SK-N-SH treated with all-trans-retinoic acid at 6 μM for 48 hours (cell line): ENCODE measurements around the gene CHST15.

Experiments used
- ATAC-seq: fragments of 200-7000 bp; cut with Tn5 transposase; 3 replicates; pipeline ENCODE4 v1.9.1; 2020; ENCODE audit warnings: mild to moderate bottlenecking, moderate library complexity
- ARNTL ChIP-seq: fragments of 450-650 bp; formaldehyde crosslinking; IDR thresholded peaks from 2 replicates; pipeline ENCODE4 v1.5.0; 2020; ENCODE audit warnings: low read depth, mild to moderate bottlenecking, moderate library complexity, borderline replicate concordance
- CSDC2 ChIP-seq: fragments of 250-450 bp; sonication (Bioruptor Pico); IDR thresholded peaks from 2 replicates; pipeline ENCODE4 v1.5.0; 2020; ENCODE audit warnings: mild to moderate bottlenecking, moderate library complexity
- ESRRG ChIP-seq: fragments of 250-450 bp; sonication (Bioruptor Pico); IDR thresholded peaks from 2 replicates; pipeline ENCODE4 v1.6.1; 2021; ENCODE audit warnings: mild to moderate bottlenecking
- GLIS3 ChIP-seq: fragments of 250-450 bp; sonication (Bioruptor Pico); IDR thresholded peaks from 2 replicates; pipeline ENCODE4 v1.5.0; 2020; ENCODE audit warnings: mild to moderate bottlenecking, moderate library complexity
- ISL1 ChIP-seq: fragments of 250-450 bp; sonication (Bioruptor Pico); IDR thresholded peaks from 2 replicates; pipeline ENCODE4 v2.1.2; 2022; ENCODE audit warnings: mild to moderate bottlenecking, moderate library complexity
- OSR1 ChIP-seq: fragments of 250-450 bp; sonication (Bioruptor Pico); IDR thresholded peaks from 2 replicates; pipeline ENCODE4 v1.8.0; 2022; ENCODE audit warnings: moderate library complexity, mild to moderate bottlenecking, inconsistent platforms
- PPARA ChIP-seq: fragments of 250-450 bp; sonication (Bioruptor Pico); IDR thresholded peaks from 2 replicates; pipeline ENCODE4 v1.5.0; 2020; ENCODE audit warnings: mild to moderate bottlenecking, borderline replicate concordance
- RARB ChIP-seq: fragments of 250-450 bp; sonication (Bioruptor Pico); IDR thresholded peaks from 2 replicates; pipeline ENCODE4 v1.8.0; 2021; ENCODE audit warnings: mild to moderate bottlenecking, moderate library complexity
- SNAI2 ChIP-seq: fragments of 250-450 bp; sonication (Bioruptor Pico); IDR thresholded peaks from 2 replicates; pipeline ENCODE4 v1.5.0; 2020; ENCODE audit warnings: mild to moderate bottlenecking, moderate library complexity
- TCF4 ChIP-seq: fragments of 250-450 bp; sonication (Bioruptor Pico); IDR thresholded peaks from 2 replicates; pipeline ENCODE4 v1.8.0; 2021; ENCODE audit warnings: mild to moderate bottlenecking, moderate library complexity, borderline replicate concordance
- TOX ChIP-seq: fragments of 250-450 bp; sonication (Bioruptor Pico); IDR thresholded peaks from 2 replicates; pipeline ENCODE4 v1.8.0; 2021; ENCODE audit warnings: mild to moderate bottlenecking, moderate library complexity, borderline replicate concordance
- ZFP30 ChIP-seq: fragments of 450-650 bp; formaldehyde crosslinking; IDR thresholded peaks from 2 replicates; pipeline ENCODE4 v1.5.0; 2022; ENCODE audit warnings: mild to moderate bottlenecking, moderate library complexity
- ZNF565 ChIP-seq: fragments of 450-650 bp; formaldehyde crosslinking; conservative IDR thresholded peaks from 2 replicates; pipeline ENCODE4 v1.5.0; 2020; ENCODE audit warnings: low read depth, mild to moderate bottlenecking, moderate library complexity
- ZNF70 ChIP-seq: fragments of 450-650 bp; formaldehyde crosslinking; IDR thresholded peaks from 2 replicates; pipeline ENCODE4 v1.5.0; 2020; ENCODE audit warnings: mild to moderate bottlenecking, moderate library complexity
- ZNF8 ChIP-seq: fragments of 450-650 bp; formaldehyde crosslinking; IDR thresholded peaks from 2 replicates; pipeline ENCODE4 v1.5.0; 2020; ENCODE audit warnings: mild to moderate bottlenecking, moderate library complexity
- TF ChIP-seq, protein P1 (sequence below): fragments of 250-450 bp; sonication (Bioruptor Pico); IDR thresholded peaks from 2 replicates; pipeline ENCODE4 v1.5.0; 2020; ENCODE audit warnings: mild to moderate bottlenecking, moderate library complexity
- TF ChIP-seq, protein P2 (sequence below): fragments of 250-450 bp; sonication (Bioruptor Pico); IDR thresholded peaks from 2 replicates; pipeline ENCODE4 v1.8.0; 2021; ENCODE audit warnings: low read depth, mild to moderate bottlenecking, moderate library complexity, borderline replicate concordance
- TF ChIP-seq, protein P3 (sequence below): fragments of 250-450 bp; sonication (Bioruptor Pico); IDR thresholded peaks from 2 replicates; pipeline ENCODE4 v1.8.0; 2020; ENCODE audit warnings: mild to moderate bottlenecking, moderate library complexity, borderline replicate concordance
- TF ChIP-seq, protein P4 (sequence below): fragments of 250-450 bp; sonication (Bioruptor Pico); IDR thresholded peaks from 2 replicates; pipeline ENCODE4 v1.5.1; 2021; ENCODE audit warnings: mild to moderate bottlenecking, moderate library complexity
- TF ChIP-seq, protein P5 (sequence below): fragments of 250-450 bp; sonication (Bioruptor Pico); IDR thresholded peaks from 2 replicates; pipeline ENCODE4 v1.5.1; 2020; ENCODE audit warnings: low read depth, mild to moderate bottlenecking, moderate library complexity

Gene CHST15

DNA sequence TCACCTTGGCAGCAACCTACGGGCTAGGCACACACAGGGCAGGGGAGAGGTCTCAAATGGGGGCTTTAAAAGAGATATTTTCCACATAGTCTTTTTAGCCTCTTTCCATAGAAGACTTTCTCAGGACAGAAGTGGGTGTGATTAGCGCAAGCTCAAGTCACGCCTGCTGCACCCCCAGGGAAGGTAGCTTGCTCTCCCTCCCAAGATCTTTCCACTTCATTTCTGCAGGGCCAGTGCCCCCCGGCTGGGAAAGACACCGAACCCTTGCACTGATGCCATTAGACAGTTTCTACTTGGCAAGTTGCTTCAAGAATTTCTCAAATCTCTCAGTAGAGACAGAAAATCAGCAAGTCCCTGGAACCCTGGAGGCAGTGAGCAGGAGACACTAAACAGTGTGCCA lies 19.4 kb downstream of the CHST15 start (continued):
- TF ChIP-seq, protein P1, sequence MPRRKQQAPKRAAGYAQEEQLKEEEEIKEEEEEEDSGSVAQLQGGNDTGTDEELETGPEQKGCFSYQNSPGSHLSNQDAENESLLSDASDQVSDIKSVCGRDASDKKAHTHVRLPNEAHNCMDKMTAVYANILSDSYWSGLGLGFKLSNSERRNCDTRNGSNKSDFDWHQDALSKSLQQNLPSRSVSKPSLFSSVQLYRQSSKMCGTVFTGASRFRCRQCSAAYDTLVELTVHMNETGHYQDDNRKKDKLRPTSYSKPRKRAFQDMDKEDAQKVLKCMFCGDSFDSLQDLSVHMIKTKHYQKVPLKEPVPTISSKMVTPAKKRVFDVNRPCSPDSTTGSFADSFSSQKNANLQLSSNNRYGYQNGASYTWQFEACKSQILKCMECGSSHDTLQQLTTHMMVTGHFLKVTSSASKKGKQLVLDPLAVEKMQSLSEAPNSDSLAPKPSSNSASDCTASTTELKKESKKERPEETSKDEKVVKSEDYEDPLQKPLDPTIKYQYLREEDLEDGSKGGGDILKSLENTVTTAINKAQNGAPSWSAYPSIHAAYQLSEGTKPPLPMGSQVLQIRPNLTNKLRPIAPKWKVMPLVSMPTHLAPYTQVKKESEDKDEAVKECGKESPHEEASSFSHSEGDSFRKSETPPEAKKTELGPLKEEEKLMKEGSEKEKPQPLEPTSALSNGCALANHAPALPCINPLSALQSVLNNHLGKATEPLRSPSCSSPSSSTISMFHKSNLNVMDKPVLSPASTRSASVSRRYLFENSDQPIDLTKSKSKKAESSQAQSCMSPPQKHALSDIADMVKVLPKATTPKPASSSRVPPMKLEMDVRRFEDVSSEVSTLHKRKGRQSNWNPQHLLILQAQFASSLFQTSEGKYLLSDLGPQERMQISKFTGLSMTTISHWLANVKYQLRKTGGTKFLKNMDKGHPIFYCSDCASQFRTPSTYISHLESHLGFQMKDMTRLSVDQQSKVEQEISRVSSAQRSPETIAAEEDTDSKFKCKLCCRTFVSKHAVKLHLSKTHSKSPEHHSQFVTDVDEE (CRISPR knock-in tag), result no peak
- TF ChIP-seq, protein P2, sequence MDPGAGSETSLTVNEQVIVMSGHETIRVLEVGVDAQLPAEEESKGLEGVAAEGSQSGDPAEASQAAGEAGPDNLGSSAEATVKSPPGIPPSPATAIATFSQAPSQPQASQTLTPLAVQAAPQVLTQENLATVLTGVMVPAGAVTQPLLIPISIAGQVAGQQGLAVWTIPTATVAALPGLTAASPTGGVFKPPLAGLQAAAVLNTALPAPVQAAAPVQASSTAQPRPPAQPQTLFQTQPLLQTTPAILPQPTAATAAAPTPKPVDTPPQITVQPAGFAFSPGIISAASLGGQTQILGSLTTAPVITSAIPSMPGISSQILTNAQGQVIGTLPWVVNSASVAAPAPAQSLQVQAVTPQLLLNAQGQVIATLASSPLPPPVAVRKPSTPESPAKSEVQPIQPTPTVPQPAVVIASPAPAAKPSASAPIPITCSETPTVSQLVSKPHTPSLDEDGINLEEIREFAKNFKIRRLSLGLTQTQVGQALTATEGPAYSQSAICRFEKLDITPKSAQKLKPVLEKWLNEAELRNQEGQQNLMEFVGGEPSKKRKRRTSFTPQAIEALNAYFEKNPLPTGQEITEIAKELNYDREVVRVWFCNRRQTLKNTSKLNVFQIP (CRISPR knock-in tag), result no peak
- TF ChIP-seq ZNF565 (CRISPR knock-in tag) (no peak), ZNF8 (no peak), ZNF70 (CRISPR knock-in tag) (no peak), SNAI2 (CRISPR knock-in tag) (no peak), ARNTL (CRISPR knock-in tag) (no peak)

DNA sequence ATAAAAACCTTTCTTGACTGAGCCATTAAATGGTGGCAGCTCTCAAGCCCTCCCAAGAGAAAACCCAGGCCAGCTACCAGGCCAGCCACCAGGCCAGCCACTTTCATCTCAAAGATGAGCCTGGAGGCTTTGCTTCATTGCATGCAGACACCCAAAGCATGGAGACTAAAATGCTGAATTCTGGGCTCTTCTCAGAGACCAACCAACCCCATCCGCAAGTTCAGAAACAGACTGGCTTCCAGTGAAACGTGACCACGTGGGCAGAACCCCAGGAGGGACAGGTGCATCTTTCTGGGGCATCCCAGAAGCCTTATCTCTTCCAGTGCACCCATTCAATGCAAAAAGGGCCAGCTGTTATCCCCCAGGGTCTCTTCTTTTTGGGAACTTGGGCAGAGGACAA lies 20.9 kb downstream of the CHST15 start:
- TF ChIP-seq ARNTL (CRISPR knock-in tag) (no peak), ZFP30 (CRISPR knock-in tag) (no peak), PPARA (CRISPR knock-in tag) (no peak), ISL1 (CRISPR knock-in tag) (no peak), TOX (CRISPR knock-in tag) (no peak), ESRRG (CRISPR knock-in tag) (no peak), OSR1 (no peak), TCF4 (CRISPR knock-in tag) (no peak), ZNF565 (CRISPR knock-in tag) (no peak), SNAI2 (CRISPR knock-in tag) (no peak), GLIS3 (no peak), ZNF8 (no peak)
- TF ChIP-seq, protein P3, sequence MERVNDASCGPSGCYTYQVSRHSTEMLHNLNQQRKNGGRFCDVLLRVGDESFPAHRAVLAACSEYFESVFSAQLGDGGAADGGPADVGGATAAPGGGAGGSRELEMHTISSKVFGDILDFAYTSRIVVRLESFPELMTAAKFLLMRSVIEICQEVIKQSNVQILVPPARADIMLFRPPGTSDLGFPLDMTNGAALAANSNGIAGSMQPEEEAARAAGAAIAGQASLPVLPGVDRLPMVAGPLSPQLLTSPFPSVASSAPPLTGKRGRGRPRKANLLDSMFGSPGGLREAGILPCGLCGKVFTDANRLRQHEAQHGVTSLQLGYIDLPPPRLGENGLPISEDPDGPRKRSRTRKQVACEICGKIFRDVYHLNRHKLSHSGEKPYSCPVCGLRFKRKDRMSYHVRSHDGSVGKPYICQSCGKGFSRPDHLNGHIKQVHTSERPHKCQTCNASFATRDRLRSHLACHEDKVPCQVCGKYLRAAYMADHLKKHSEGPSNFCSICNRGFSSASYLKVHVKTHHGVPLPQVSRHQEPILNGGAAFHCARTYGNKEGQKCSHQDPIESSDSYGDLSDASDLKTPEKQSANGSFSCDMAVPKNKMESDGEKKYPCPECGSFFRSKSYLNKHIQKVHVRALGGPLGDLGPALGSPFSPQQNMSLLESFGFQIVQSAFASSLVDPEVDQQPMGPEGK, result no peak
- TF ChIP-seq, protein P2 (CRISPR knock-in tag), result no peak
- TF ChIP-seq, all 23 proteins: peak for 0
- no peak for ATAC-seq

DNA sequence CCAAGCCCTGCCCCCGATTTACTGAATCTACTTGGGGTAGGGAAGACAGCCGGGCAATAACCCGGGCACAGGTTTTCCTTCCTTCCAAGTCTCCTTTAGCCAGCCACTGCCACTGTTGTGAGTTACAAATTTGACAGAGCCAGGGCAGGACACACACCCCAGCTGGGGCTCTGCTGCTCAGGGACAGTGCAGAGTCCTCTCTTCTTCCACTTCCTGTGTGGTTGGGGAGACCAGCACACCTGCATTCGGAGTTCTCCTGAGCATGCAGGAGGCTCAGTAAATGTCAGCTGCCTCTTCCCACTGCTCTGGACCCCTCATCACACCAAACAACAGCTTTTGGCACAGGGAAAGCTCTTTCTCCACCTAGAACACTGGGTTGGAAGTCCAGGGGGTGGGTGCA lies 21.3 kb downstream of the CHST15 start:
- no peak for ATAC-seq
- TF ChIP-seq CSDC2 (no peak), RARB (CRISPR knock-in tag) (no peak), OSR1 (no peak), TOX (CRISPR knock-in tag) (no peak), ISL1 (CRISPR knock-in tag) (no peak), PPARA (CRISPR knock-in tag) (no peak), ZNF565 (CRISPR knock-in tag) (no peak)
- TF ChIP-seq, protein P4, sequence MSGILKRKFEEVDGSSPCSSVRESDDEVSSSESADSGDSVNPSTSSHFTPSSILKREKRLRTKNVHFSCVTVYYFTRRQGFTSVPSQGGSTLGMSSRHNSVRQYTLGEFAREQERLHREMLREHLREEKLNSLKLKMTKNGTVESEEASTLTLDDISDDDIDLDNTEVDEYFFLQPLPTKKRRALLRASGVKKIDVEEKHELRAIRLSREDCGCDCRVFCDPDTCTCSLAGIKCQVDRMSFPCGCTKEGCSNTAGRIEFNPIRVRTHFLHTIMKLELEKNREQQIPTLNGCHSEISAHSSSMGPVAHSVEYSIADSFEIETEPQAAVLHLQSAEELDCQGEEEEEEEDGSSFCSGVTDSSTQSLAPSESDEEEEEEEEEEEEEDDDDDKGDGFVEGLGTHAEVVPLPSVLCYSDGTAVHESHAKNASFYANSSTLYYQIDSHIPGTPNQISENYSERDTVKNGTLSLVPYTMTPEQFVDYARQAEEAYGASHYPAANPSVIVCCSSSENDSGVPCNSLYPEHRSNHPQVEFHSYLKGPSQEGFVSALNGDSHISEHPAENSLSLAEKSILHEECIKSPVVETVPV, result no peak
- TF ChIP-seq, protein P1 (CRISPR knock-in tag), result no peak
- TF ChIP-seq, protein P5, sequence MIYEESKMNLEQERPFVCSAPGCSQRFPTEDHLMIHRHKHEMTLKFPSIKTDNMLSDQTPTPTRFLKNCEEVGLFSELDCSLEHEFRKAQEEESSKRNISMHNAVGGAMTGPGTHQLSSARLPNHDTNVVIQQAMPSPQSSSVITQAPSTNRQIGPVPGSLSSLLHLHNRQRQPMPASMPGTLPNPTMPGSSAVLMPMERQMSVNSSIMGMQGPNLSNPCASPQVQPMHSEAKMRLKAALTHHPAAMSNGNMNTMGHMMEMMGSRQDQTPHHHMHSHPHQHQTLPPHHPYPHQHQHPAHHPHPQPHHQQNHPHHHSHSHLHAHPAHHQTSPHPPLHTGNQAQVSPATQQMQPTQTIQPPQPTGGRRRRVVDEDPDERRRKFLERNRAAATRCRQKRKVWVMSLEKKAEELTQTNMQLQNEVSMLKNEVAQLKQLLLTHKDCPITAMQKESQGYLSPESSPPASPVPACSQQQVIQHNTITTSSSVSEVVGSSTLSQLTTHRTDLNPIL (CRISPR knock-in tag), result no peak
